ENCODE data around the gene DDX39B. TPM values are rescaled to one million over a fixed set of nuclear protein-coding genes. Genes with fewer than 3 reads are reported as not detected.
A peak's percentile ranks its signal among the peaks of the same experiment; 100 is the strongest.
"Not testable (repeated sequence)": the region's sequence is repeated elsewhere in the genome, so short reads cannot be mapped to it uniquely, and the experiment has no call there.

The DDX39B gene
- total RNA-seq, 1 donor from 2014 or later: 336 TPM

DNA sequence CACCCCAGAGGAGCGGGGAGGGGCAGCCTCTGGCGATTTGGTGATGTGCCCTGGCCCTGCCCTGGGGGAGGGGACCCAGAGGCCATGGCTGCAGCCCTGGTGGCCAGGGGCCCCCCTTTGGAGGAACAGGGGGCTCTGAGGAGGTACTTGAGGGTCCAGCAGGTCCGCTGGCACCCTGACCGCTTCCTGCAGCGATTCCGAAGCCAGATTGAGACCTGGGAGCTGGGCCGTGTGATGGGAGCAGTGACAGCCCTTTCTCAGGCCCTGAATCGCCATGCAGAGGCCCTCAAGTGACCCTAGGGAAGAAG is 16.5 kb upstream of the DDX39B start:
- Mint-ChIP-seq H3K9me3 (ENCODE audit: unreplicated experiment) (no peaks in the 10 kb centered on the region), H3K4me1 (ENCODE audit: unreplicated experiment) (peaks cover 31% of the 10 kb centered on the region), H3K27me3 (ENCODE audit: unreplicated experiment) (peaks cover 5% of the 10 kb centered on the region), H3K4me3 (ENCODE audit: unreplicated experiment) (no peak overlapping the region), H3K27ac (ENCODE audit: unreplicated experiment) (peak overlapping the region; percentile 57), H3K36me3 (ENCODE audit: low read depth, unreplicated experiment) (peaks cover 20% of the 10 kb centered on the region)
- TF ChIP-seq, protein P1, sequence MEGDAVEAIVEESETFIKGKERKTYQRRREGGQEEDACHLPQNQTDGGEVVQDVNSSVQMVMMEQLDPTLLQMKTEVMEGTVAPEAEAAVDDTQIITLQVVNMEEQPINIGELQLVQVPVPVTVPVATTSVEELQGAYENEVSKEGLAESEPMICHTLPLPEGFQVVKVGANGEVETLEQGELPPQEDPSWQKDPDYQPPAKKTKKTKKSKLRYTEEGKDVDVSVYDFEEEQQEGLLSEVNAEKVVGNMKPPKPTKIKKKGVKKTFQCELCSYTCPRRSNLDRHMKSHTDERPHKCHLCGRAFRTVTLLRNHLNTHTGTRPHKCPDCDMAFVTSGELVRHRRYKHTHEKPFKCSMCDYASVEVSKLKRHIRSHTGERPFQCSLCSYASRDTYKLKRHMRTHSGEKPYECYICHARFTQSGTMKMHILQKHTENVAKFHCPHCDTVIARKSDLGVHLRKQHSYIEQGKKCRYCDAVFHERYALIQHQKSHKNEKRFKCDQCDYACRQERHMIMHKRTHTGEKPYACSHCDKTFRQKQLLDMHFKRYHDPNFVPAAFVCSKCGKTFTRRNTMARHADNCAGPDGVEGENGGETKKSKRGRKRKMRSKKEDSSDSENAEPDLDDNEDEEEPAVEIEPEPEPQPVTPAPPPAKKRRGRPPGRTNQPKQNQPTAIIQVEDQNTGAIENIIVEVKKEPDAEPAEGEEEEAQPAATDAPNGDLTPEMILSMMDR (IDR thresholded peaks at IDR 0.05; ENCODE audit: unreplicated experiment): no peak
- DNase-seq (ENCODE audit: low spot score): no peak

DNA sequence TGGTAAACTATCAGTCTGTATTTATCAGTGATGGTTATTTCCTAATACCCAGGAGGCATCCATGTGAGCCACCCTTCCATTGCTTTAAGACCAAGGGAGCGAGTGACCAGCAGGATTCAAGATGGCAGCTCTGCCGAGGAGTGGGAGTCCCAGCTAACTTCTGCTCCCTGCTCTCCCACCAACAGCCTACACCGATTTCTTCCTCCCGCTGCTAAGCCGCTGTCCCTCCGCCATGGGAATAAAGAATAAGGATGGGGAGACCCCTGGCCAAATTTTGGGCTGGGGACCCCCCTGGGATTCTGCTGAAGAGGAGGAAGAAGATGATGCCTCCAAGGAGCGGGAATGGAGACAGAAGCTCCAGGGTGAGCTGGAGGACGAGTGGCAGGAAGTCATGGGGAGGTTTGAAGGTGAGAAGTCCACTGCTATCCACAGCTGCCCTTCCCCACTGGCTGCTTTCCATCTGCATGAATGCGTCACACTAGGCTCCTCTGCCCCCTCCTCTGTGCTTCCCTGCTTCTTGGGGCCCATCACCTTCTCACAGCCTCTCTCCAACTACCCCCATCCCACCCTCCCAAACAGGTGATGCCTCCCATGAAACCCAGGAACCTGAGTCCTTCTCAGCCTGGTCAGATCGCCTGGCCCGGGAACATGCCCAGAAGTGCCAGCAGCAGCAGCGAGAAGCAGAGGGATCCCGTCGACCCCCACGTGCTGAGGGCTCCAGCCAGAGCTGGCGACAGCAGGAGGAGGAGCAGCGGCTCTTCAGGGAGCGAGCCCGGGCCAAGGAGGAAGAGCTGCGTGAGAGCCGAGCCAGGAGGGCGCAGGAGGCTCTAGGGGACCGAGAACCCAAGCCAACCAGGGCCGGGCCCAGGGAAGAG is 15.9 kb upstream of the DDX39B start:
- Mint-ChIP-seq H3K36me3 (ENCODE audit: low read depth, unreplicated experiment) (peaks cover 20% of the 10 kb centered on the region), H3K27ac (ENCODE audit: unreplicated experiment) (no peak overlapping the region), H3K4me3 (ENCODE audit: unreplicated experiment) (no peak overlapping the region), H3K9me3 (ENCODE audit: unreplicated experiment) (no peaks in the 10 kb centered on the region), H3K4me1 (ENCODE audit: unreplicated experiment) (peaks cover 31% of the 10 kb centered on the region), H3K27me3 (ENCODE audit: unreplicated experiment) (peaks cover 5% of the 10 kb centered on the region)
- TF ChIP-seq, protein P1 (IDR thresholded peaks at IDR 0.05; ENCODE audit: unreplicated experiment): no peak
- no peak for DNase-seq (ENCODE audit: low spot score)

DNA sequence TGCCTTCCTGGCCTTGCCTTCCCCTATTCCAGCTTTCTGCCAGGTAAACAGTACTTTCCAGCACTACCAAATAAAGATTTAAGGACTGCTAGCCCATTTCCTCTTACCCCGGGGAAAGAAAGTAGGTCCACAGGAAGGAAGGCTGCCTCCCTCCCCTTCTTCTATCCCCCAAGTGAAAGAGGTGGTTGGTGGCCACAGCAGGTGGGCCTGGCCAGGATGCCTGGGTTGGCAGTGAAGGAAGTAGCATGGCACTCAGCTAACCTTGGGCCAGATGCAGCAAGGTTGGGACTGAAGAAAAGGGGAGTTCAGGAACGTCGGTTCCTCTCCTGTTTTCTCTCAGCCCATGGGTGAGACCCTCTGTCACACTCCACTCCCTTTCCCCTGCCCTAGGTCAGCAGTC is 14.5 kb upstream of the DDX39B start:
- H3K27ac Mint-ChIP-seq (ENCODE audit: unreplicated experiment): no peak overlapping the region
- DNase-seq (ENCODE audit: low spot score): no peak
- H3K27me3 Mint-ChIP-seq (ENCODE audit: unreplicated experiment): peaks cover 2% of the 10 kb centered on the region
- H3K4me1 Mint-ChIP-seq (ENCODE audit: unreplicated experiment): peaks cover 24% of the 10 kb centered on the region
- TF ChIP-seq, protein P1 (IDR thresholded peaks at IDR 0.05; ENCODE audit: unreplicated experiment): no peak
- peaks cover 17% of the 10 kb centered on the region for H3K36me3 Mint-ChIP-seq (ENCODE audit: low read depth, unreplicated experiment)
- H3K4me3 Mint-ChIP-seq (ENCODE audit: unreplicated experiment): no peak overlapping the region
- no peaks in the 10 kb centered on the region for H3K9me3 Mint-ChIP-seq (ENCODE audit: unreplicated experiment)

DNA sequence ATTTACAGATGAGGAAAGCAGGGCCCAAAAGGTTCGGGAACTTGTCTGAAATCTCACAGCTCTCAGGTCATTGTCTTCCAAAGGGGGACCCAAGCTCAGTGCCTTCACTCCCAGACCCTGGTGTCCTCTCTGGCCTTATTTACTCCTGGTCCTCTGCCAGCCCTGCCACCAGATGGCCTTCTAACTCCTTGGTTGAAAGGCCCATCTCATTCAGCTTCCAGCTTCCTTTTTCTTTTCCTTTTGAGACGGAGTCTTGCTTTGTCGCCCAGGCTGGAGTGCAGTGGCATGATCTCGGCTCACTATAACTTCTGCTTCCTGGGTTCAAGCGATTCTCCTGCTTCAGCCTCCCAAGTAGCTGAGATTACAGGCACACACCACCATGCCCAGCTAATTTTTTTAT is 9.6 kb upstream of the DDX39B start:
- peak; percentile 63 for DNase-seq (ENCODE audit: low spot score)
- not testable (repeated sequence) for H3K9me3 Mint-ChIP-seq (ENCODE audit: unreplicated experiment); H3K4me1 Mint-ChIP-seq (ENCODE audit: unreplicated experiment); H3K4me3 Mint-ChIP-seq (ENCODE audit: unreplicated experiment); H3K27me3 Mint-ChIP-seq (ENCODE audit: unreplicated experiment); H3K36me3 Mint-ChIP-seq (ENCODE audit: low read depth, unreplicated experiment)
- H3K27ac Mint-ChIP-seq (ENCODE audit: unreplicated experiment): peak overlapping the region; percentile 80

DNA sequence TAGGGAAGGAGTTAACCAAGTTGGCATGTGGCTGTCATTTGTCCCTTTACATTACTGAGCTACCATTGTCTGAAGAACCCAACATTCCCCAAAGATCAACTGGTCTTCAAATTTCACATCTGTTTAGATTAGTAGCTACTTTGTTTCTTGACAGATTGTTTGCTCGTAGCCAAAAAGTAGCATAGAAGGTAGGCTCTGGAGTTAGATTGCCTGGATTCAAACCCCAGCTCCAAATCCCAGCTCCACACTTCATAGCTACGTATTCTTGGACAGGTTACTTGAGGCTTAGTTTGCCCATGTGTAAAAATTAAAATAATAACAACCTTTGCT is 6.7 kb upstream of the DDX39B start:
- DNase-seq (ENCODE audit: low spot score): no peak
- Mint-ChIP-seq H3K36me3 (ENCODE audit: low read depth, unreplicated experiment) (no peaks in the 10 kb centered on the region), H3K27ac (ENCODE audit: unreplicated experiment) (no peak overlapping the region), H3K9me3 (ENCODE audit: unreplicated experiment) (no peaks in the 10 kb centered on the region), H3K27me3 (ENCODE audit: unreplicated experiment) (peaks cover 2% of the 10 kb centered on the region), H3K4me1 (ENCODE audit: unreplicated experiment) (peaks cover 10% of the 10 kb centered on the region), H3K4me3 (ENCODE audit: unreplicated experiment) (no peak overlapping the region)
- TF ChIP-seq, protein P1 (IDR thresholded peaks at IDR 0.05; ENCODE audit: unreplicated experiment): no peak

Measured in endothelial cell (in vitro differentiated cells).